ENCODE results near the gene DNAJC8.

GRCh38 chr1:28248273-28249012 lies 15.6 kb upstream of the DNAJC8 start:
- TF ChIP-seq, protein P1, sequence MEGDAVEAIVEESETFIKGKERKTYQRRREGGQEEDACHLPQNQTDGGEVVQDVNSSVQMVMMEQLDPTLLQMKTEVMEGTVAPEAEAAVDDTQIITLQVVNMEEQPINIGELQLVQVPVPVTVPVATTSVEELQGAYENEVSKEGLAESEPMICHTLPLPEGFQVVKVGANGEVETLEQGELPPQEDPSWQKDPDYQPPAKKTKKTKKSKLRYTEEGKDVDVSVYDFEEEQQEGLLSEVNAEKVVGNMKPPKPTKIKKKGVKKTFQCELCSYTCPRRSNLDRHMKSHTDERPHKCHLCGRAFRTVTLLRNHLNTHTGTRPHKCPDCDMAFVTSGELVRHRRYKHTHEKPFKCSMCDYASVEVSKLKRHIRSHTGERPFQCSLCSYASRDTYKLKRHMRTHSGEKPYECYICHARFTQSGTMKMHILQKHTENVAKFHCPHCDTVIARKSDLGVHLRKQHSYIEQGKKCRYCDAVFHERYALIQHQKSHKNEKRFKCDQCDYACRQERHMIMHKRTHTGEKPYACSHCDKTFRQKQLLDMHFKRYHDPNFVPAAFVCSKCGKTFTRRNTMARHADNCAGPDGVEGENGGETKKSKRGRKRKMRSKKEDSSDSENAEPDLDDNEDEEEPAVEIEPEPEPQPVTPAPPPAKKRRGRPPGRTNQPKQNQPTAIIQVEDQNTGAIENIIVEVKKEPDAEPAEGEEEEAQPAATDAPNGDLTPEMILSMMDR (conservative IDR thresholded peaks at IDR 0.05 in 1 of 2, IDR thresholded peaks at IDR 0.05 in 1 of 2; ENCODE audit: extremely low read depth in 1 of 2, insufficient read depth in 1 of 2, low read depth in 1 of 2, low read length in 2 of 2), result peak; percentile 92 to 95
- no peak for TF ChIP-seq EZH2 (IDR thresholded peaks at IDR 0.05; ENCODE audit: borderline replicate concordance, low read length)

All from mammary epithelial cell (primary cell).